Measurements from ENCODE around the gene XRN1.

The XRN1 gene

DNA sequence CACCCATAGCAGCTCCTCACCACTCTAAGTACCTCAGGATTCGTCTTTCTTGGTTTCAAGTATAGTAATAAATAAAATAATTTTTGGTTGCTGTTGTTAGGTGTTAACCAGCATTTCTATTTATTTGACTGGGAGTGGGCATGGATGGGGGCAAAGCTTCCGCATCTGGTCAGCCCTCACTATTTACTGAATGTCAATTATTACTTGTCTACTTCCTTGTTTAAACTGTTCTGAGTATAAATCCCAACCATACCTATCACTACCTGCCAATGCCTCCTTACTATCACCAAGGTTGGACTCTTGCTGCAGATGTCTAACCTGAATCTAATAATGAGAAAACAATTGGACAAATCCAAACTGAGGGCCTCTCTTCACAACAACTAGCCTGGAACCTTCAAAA is 180.6 kb downstream of the XRN1 start:
- no peak for DNase-seq

DNA sequence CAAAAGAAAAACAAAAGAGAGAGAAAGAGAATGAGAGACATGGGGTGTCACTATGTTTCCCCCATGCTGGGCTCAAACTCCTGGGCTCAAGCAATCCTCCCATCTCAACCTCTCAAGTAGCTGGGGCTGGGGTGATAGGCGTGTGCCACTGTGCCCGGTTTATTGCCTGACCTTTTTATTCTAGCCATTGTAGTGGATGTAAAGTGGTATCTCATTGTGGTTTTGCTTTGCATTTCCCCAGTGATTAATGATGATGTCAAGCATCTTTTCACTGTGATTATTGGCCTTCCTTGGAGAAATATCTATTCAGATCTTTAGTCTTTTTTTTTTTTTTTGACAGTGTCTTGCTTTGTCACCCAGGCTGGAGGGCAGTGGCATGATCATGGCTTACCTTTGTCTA is 184.7 kb downstream of the XRN1 start:
- no peak for DNase-seq

DNA sequence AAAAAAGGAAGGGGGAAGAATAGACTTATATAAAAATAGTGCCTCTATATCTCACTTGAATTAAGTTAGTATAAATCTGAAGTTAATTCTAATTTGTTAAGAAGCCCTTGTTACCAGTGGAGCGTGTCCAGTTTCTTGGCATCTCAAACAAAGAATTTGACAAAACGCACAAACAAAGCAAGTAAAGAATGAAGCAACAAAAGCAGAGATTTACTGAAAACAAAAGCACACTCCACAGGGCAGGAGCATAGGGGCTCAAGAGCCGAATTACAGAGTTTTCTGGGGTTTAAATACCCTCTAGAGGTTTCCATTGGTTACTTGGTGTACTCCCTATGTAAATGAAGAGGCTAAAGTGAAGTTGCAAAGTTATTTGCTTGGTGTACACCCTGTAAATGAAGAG is 188.5 kb downstream of the XRN1 start:
- no peak for DNase-seq

DNA sequence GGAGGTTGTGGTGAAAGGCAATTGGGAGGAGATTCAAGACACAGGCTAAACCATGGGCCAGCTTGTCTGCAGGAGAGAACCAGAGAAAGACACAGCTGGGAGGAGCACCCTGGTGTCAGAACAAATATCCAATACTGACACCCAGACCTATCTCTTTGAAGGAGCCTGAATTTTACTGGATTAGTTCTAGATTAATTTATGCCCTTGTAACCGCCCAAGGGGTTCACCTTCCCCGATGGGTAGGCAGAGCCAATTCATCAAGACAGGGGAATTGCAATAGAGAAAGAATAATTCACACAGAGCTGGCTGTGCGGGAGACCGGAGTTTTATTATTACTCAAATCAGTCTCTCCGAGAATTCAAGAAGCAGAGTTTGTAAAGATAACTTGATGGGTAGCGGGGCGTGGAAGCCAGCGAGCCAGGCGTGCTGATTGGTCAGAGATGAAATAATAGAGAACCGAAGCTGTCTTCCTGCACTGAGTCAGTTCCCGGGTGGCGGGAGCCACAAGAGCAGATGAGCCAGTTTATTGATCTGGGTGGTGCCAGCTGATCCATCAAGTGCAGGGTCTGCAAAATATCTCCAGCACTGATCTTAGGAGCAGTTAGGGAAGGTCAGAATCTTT is 191.0 kb downstream of the XRN1 start:
- no peak for DNase-seq
